K562 (cell line): ENCODE measurements around the gene ZNF785. TPM values are rescaled to one million over a fixed set of nuclear protein-coding genes. Genes with fewer than 3 reads are reported as not detected.

ENCODE experiments used
- ATAC-seq: fragments of 200-7000 bp; cut with Tn5 transposase; 3 replicates; pipeline ENCODE4 v1.9.1; 2020; ENCODE audit warnings: moderate library complexity
- BruUV-seq: library from RNA; stranded (reverse); fragments of 400-500 nt; replicated peaks from 2 replicates; lab custom pipeline; 2021; lab: Mats Ljungman, UMichigan
- CTCF ChIA-PET: fragments of 300-600 bp; formaldehyde crosslinking; extraction: SDS; loops from one replicate; lab custom pipeline; 2021; ENCODE audit warnings: low intra/inter-chr PET ratio; lab: Yijun Ruan, JAX
- POLR2A ChIA-PET: fragments of 300-600, 350-650 bp; sonication (Branson Sonifier 250); formaldehyde crosslinking; extraction: SDS; loops from one replicate; lab custom pipeline; 2021; ENCODE audit warnings: antibody characterized with exemption, inconsistent platforms; lab: Yijun Ruan, JAX
- DNase-seq, 4 experiments: peaks; one replicate each; pipeline versions ENCODE4 v3.0.0 to v3.0.0-alpha.2; 2011 to 2018; ENCODE audit warnings: low spot score in 3 of 4, mixed read lengths in 3 of 4; ENCODE audit errors: extremely low read depth in 1 of 4
- FAIRE-seq: peaks from 2 replicates; lab custom pipeline; 2011; peaks lifted over from hg19 to GRCh38; lab: Jason Lieb, UNC
- H2AFZ ChIP-seq: 2 replicates; pipeline ENCODE4 v1.6.0; 2011; ENCODE audit warnings: low read depth, low read length, control low read depth, inconsistent platforms
- H3K27ac ChIP-seq: fragments of 200-600 bp; 3 replicates; pipeline ENCODE4 v1.8.0; 2011; ENCODE audit warnings: low read depth, mild to moderate bottlenecking, control low read depth, inconsistent platforms, low read length, moderate library complexity, mixed read lengths; ENCODE audit errors: extremely low read depth
- H3K27me3 ChIP-seq, 2 experiments: fragments of 300-600 bp in 1 of 2; 2 replicates in 1 of 2; 3 replicates in 1 of 2; pipeline versions ENCODE4 v1.6.0 to v1.8.0; 2011; ENCODE audit warnings: inconsistent platforms in 2 of 2, low read length in 2 of 2, mild to moderate bottlenecking in 1 of 2, mixed read lengths in 1 of 2, moderate library complexity in 1 of 2; ENCODE audit not compliant: control insufficient read depth in 2 of 2, insufficient read depth in 2 of 2
- H3K36me3 ChIP-seq: fragments of 300-600 bp; 3 replicates; pipeline ENCODE4 v1.8.0; 2011; ENCODE audit warnings: mild to moderate bottlenecking, low read length, inconsistent platforms; ENCODE audit not compliant: control insufficient read depth, insufficient read depth
- H3K4me1 ChIP-seq, 2 experiments: fragments of 200-600 bp in 1 of 2; replicated peaks in 1 of 2; 2 replicates in 1 of 2; 3 replicates in 1 of 2; pipeline versions ENCODE4 v1.5.1 to v1.8.0; 2011; ENCODE audit warnings: inconsistent platforms in 2 of 2, low read length in 2 of 2, mild to moderate bottlenecking in 1 of 2, mixed read lengths in 1 of 2, moderate library complexity in 1 of 2; ENCODE audit not compliant: control insufficient read depth in 2 of 2, insufficient read depth in 2 of 2
- H3K4me2 ChIP-seq: 2 replicates; pipeline ENCODE4 v1.6.1; 2011; ENCODE audit warnings: low read length, control low read depth, inconsistent platforms, mixed read lengths; ENCODE audit not compliant: insufficient read depth
- H3K4me3 ChIP-seq: fragments of 200-600 bp; sonication (generic), shearing (Covaris generic); 2 replicates; pipeline ENCODE4 v1.5.1; 2016; ENCODE audit warnings: control low read depth, inconsistent platforms
- H3K79me2 ChIP-seq: fragments of 200-600 bp; 3 replicates; pipeline ENCODE4 v1.8.0; 2011; ENCODE audit warnings: low read length, inconsistent platforms; ENCODE audit not compliant: control insufficient read depth, insufficient read depth
- H3K9ac ChIP-seq, 2 experiments: 2 replicates each; pipeline versions ENCODE4 v1.6.0 to v1.6.1; 2011; ENCODE audit warnings: low read depth in 2 of 2, low read length in 2 of 2, control low read depth in 1 of 2, inconsistent platforms in 1 of 2, mild to moderate bottlenecking in 1 of 2, mixed read lengths in 1 of 2; ENCODE audit not compliant: insufficient read depth in 1 of 2
- H3K9me1 ChIP-seq: one replicate; pipeline ENCODE4 v1.6.0; 2011; ENCODE audit warnings: inconsistent platforms, mild to moderate bottlenecking, low read length, moderate library complexity; ENCODE audit not compliant: control insufficient read depth, insufficient read depth
- H3K9me3 ChIP-seq: replicated peaks from 2 replicates; pipeline ENCODE4 v1.5.1; 2011; ENCODE audit warnings: low read depth, low read length, inconsistent platforms; ENCODE audit not compliant: control insufficient read depth, insufficient read depth
- H4K20me1 ChIP-seq: replicated peaks from 2 replicates; pipeline ENCODE4 v1.6.1; 2011; ENCODE audit warnings: low read length, inconsistent platforms, mixed read lengths; ENCODE audit not compliant: control insufficient read depth, insufficient read depth
- FOS ChIP-seq: IDR thresholded peaks from 3 replicates; pipeline ENCODE4 v1.6.1; 2011; ENCODE audit not compliant: insufficient read length; ENCODE audit errors: extremely low read depth
- HDAC8 ChIP-seq: fragments of 450-650 bp; IDR thresholded peaks from 2 replicates; pipeline ENCODE4 v1.6.1; 2016; ENCODE audit warnings: mild to moderate bottlenecking, missing genetic modification characterization, moderate library complexity, missing compliant biosample characterization
- HMGN3 ChIP-seq: IDR thresholded peaks from 2 replicates; pipeline ENCODE4 v1.6.1; 2011; ENCODE audit warnings: borderline replicate concordance, low read depth, mild to moderate bottlenecking, mixed read lengths, low read length; ENCODE audit not compliant: insufficient read length; ENCODE audit errors: extremely low read depth
- NKRF ChIP-seq: fragments of 450-650 bp; IDR thresholded peaks from 2 replicates; pipeline ENCODE4 v1.6.1; 2016; ENCODE audit warnings: borderline replicate concordance
- NONO ChIP-seq, 2 experiments: fragments of 200-400 bp in 1 of 2; fragments of 450-650 bp in 1 of 2; formaldehyde crosslinking in 1 of 2; IDR thresholded peaks; 2 replicates each; pipeline ENCODE4 v1.6.1; 2017; ENCODE audit warnings: low read depth in 2 of 2, mild to moderate bottlenecking in 2 of 2, moderate library complexity in 2 of 2, low read length in 1 of 2
- PYGO2 ChIP-seq: fragments of 450-650 bp; IDR thresholded peaks from 2 replicates; pipeline ENCODE4 v1.6.1; 2016; ENCODE audit warnings: mild to moderate bottlenecking, missing genetic modification characterization, moderate library complexity, missing compliant biosample characterization
- TCF7 ChIP-seq: sonication (generic); IDR thresholded peaks from 2 replicates; pipeline ENCODE4 v1.6.1; 2016; ENCODE audit warnings: antibody characterized with exemption, borderline replicate concordance
- ZBTB49 ChIP-seq: sonication (generic); formaldehyde crosslinking; IDR thresholded peaks from 2 replicates; pipeline ENCODE4 v1.8.0; 2022; ENCODE audit warnings: missing genetic modification reagents, mild to moderate bottlenecking, borderline replicate concordance
- ZNF707 ChIP-seq: fragments of 250-450 bp; sonication (Bioruptor Pico); conservative IDR thresholded peaks from 2 replicates; pipeline ENCODE4 v1.8.0; 2022; ENCODE audit warnings: inconsistent platforms, mild to moderate bottlenecking, moderate library complexity
- WGBS: fragments of 100-300 bp; shearing (Covaris generic); methylation state at CpG from one replicate; pipeline ENCODE4 v1.1.6; 2016; ENCODE audit warnings: low coverage, mixed read lengths; ENCODE audit not compliant: insufficient coverage; ENCODE audit errors: missing lambda C conversion rate; 5-methylcytosine and 5-hydroxymethylcytosine counted together
- in situ Hi-C: fragments of 300-500 bp; cut with MboI; formaldehyde crosslinking; loops from 4 replicates; pipeline ENCODE4 v1.15.0; 2018; ENCODE audit warnings: inconsistent platforms, mixed read lengths
- intact Hi-C: fragments of 100-400 bp; cut with micrococcal nuclease; formaldehyde crosslinking; loops from 2 replicates; pipeline ENCODE4 v1.14.2; 2022
- polyA plus RNA-seq, 8 experiments: library from polyadenylated mRNA; depleted of rRNA in 4 of 8; stranded (reverse) in 5 of 8; unstranded in 3 of 8; fragments of >200 nt; fragmentation: Nextera tagmentation in 2 of 8; fragmentation: Illumina TruSeq in 1 of 8; extraction: Ambion mirVana in 2 of 8; extraction: Trizol in 1 of 8; gene quantifications; 2 replicates each; pipeline versions ENCODE4 v1.2.1 to v1.2.3, GENCODE V29; 2011 to 2014; ENCODE audit warnings: inconsistent platforms in 1 of 8, missing spikeins in 1 of 8
- total RNA-seq, 7 experiments: library from RNA; depleted of rRNA in 6 of 7; stranded (reverse); fragments of >200 nt in 6 of 7; fragmentation: Illumina TruSeq in 2 of 7; extraction: Trizol in 2 of 7; gene quantifications; 2 replicates each; pipeline versions ENCODE4 v1.2.1 to v1.2.3, GENCODE V29; 2011 to 2021; ENCODE audit warnings: low replicate concordance in 1 of 7
- TF ChIP-seq, protein P1 (sequence below), 2 experiments: fragments of 450-650 bp; IDR thresholded peaks; 2 replicates each; pipeline ENCODE4 v1.6.1; 2018; ENCODE audit warnings: mild to moderate bottlenecking in 2 of 2, low read depth in 1 of 2; ENCODE audit not compliant: partially characterized antibody in 2 of 2

ZNF785 gene
- total and polyA plus RNA-seq, 9 of the 15 experiments (the other 6 are each of a cell fraction or from before 2014, with no cell fraction given): 0.64 to 11.0 (median 6.4) TPM

- peak within 1 kb of the TSS; percentile 88 to 91 for H3K9ac ChIP-seq
- H3K9me3 ChIP-seq: no peaks in the 10 kb centered on the region
- no peaks in the 10 kb centered on the region for H3K9me1 ChIP-seq
- peaks cover 36% of the 10 kb centered on the region for H3K79me2 ChIP-seq
- no peaks in the 10 kb centered on the region for H4K20me1 ChIP-seq
- no peaks in the 10 kb centered on the region for H3K27me3 ChIP-seq
- peak within 1 kb of the TSS; percentile 98 for H2AFZ ChIP-seq
- in situ Hi-C loops: no loop called here
- ChIA-PET CTCF (no interaction called here), POLR2A (interaction anchor here (0.6 to 4.0 kb wide), 15 partner anchors 10 to 161 kb away, joined by 3 to 31 read pairs (median 4); partner anchors contain the start of gene ZNF764)
- TSS peak; percentile 67 for BruUV-seq
- peak; percentile 83 to 94 (median 88) for DNase-seq
- H3K4me3 ChIP-seq: peak within 1 kb of the TSS; percentile 49
- H3K27ac ChIP-seq: peak within 1 kb of the TSS; percentile 96
- intact Hi-C loops: loop anchor here (2.0 to 10.0 kb wide), 2 partner anchors 88 to 160 kb away; partner anchors contain the start of gene SRCAP
- WGBS: under 1% methylated on average over 38 of the region's 70 CpGs
- ATAC-seq: peak; percentile 88
- no peaks in the 10 kb centered on the region; the same call in 2 of the 3 replicates for H3K36me3 ChIP-seq
- H3K4me2 ChIP-seq: peak within 1 kb of the TSS; percentile 97
- H3K4me1 ChIP-seq: peaks cover 9 to 50% of the 10 kb centered on the region in 2 experiments; a peak in 4 of 5 replicates
- FAIRE-seq: no peak
- TF ChIP-seq ZNF707 (CRISPR knock-in tag) (no peak), NONO (IDR thresholded peaks at IDR 0.05; ENCODE audit: low read depth in 2 of 2, low read length in 1 of 2) (no peak), FOS (no peak), ZBTB49 (CRISPR knock-in tag) (peak; percentile 49; the same call in 1 of the 2 replicates), HDAC8 (tag) (no peak), PYGO2 (no peak), TCF7 (no peak), HMGN3 (peak; percentile 49), NKRF (no peak)
- TF ChIP-seq, protein P1, sequence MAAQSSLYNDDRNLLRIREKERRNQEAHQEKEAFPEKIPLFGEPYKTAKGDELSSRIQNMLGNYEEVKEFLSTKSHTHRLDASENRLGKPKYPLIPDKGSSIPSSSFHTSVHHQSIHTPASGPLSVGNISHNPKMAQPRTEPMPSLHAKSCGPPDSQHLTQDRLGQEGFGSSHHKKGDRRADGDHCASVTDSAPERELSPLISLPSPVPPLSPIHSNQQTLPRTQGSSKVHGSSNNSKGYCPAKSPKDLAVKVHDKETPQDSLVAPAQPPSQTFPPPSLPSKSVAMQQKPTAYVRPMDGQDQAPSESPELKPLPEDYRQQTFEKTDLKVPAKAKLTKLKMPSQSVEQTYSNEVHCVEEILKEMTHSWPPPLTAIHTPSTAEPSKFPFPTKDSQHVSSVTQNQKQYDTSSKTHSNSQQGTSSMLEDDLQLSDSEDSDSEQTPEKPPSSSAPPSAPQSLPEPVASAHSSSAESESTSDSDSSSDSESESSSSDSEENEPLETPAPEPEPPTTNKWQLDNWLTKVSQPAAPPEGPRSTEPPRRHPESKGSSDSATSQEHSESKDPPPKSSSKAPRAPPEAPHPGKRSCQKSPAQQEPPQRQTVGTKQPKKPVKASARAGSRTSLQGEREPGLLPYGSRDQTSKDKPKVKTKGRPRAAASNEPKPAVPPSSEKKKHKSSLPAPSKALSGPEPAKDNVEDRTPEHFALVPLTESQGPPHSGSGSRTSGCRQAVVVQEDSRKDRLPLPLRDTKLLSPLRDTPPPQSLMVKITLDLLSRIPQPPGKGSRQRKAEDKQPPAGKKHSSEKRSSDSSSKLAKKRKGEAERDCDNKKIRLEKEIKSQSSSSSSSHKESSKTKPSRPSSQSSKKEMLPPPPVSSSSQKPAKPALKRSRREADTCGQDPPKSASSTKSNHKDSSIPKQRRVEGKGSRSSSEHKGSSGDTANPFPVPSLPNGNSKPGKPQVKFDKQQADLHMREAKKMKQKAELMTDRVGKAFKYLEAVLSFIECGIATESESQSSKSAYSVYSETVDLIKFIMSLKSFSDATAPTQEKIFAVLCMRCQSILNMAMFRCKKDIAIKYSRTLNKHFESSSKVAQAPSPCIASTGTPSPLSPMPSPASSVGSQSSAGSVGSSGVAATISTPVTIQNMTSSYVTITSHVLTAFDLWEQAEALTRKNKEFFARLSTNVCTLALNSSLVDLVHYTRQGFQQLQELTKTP (IDR thresholded peaks at IDR 0.05; ENCODE audit: low read depth in 1 of 2, partially characterized antibody in 2 of 2): no peak
These were observed 51.0 kb downstream of the ZNF785 start, which contains the start of gene ZNF747 for GRCh38 chr16:30534368-30535105. Gene ZNF747 (minus strand): TSS chr16:30534858. CDS start chr16:30534679, 179 bp downstream.
